ENCODE data around the gene FICD.
A peak's percentile ranks its signal among the peaks of the same experiment; 100 is the strongest.
"Not testable (repeated sequence)": the region's sequence is repeated elsewhere in the genome, so short reads cannot be mapped to it uniquely, and the experiment has no call there.

FICD gene

DNA sequence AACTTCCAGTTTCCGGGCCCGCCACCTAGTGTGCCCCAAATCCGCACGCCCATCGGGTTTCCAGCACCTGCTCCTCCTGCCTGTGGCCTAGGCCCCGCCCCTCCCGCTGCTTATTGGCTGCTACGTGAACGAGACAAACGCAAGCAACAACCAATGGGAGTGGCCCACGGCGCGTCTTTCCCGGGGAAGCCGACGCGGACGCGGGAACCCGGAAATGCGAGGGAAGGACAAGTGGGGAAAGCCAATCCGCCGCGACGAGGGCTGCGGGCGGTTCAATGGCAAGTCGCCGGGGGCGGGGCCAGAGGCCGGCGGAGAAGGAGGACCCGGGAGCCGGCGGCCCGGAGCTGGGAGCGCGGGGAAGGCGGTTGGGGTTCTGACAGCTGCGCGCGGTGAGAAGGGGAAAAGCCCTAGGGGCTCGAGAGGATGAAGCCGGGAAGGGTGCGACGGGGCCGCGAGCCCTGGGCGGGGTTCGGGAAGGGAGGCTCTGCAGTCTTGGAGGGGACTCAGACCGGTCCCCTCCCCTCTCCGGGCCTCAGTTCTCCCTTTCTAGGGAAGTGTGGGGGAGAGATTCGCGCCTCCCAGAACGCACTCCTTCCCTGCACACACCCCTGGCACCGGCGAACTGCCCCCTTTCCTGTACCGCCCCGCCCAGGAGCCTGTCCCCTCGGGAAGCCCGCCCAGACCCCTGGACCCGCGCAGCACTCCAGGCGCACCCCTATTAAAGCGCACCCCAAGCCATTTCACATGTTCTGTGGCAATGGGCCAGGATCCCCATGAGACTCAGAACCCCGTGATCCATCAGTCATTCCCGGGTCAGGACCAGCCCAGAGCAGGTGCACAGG, at the start of gene FICD:
FICD (plus strand) TSS at position 305 of the 842 bp plus-strand sequence. CDS start 1,696 bp downstream, outside the sequence.
- peak; percentile 98 to 99 for DNase-seq (ENCODE audit: low read depth in 2 of 2)

DNA sequence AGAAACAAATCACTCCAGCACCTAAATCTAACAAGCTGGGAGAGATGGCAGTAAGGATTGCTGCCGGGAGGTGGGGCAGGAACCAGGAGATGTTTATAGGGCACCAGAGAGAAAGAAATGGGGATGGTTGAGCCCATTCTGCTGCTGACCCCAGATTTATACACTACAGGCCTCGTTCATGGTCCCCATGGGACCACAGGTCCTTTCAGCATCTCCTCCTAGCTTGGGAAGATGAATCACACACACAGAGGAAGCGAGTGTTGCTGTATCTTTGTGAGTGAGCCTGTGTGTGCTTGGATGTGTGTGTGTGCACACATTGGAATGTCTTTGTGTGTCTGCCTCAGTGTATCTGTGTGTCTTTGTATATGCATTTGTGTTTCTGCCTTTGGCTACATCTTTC, 49.7 kb upstream of the FICD start:
- no peak for DNase-seq (ENCODE audit: low read depth in 2 of 2)

DNA sequence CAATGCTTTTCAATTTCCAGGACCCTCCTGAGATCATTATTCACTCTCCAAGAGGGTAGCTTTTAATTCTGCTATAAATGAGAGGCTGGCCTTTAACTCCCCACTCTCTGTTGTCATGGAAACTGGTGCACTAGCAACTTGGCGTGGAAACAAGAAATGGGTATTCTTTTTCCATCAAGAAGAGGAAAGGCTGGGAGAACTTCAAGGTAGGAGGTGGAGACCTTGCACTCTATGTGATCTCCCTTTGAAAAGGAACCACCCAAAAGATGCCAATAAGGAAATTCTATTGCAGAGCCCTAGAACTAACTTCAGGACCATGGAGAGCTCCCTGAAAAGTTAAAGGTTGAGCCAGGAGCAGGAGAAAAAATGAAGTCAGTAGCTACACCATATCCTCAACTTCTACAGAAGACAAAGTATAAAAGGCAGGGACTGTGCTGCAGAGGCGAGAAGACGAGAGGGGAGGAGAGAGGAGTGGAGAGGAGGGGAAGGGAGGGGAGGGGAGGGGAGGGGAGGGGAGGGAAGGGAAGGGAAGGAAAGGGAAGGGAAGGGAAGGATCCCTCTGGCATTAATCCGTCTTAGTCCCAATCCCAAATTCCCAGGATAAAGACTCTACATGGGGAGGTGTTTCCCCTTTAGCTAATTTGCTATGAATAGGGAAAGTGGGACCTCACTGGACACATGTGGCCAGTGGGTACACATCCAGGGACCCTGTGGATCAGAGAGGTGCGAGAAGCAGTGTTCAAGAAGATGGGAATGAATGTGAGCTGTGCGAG, 46.7 kb upstream of the FICD start:
- no peak for DNase-seq (ENCODE audit: low read depth in 2 of 2)

DNA sequence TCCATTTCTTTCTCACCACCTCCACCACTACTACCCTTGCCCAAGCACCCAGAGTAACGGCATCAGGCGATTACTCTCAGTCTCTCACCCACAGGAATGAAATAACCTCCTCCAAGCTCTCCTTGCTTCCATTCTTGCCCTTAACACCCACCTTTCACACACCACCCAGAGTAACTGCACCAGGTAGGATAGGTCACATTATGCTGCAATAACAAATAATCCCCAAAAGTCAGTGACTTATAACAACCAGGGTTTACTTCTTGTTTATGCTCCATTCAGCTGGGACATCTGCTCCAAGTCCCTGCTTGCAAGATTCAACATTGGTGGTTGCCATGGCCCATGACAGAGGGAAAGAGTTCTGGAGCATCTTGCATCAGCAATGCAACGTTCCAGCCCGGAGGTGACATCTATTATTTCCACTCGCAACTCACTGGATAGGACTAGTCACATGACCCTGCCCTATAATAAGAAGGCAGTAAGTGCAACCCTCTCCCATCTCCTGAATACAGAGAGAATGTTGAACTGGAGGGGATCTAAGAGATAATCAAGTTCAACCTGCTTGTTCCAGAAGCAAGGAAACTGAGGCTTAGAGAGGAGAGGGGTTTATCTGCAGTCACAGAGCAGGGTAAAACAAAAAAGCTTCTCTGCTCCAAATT, 41.5 kb upstream of the FICD start:
- DNase-seq (ENCODE audit: low read depth in 2 of 2) = no peak

DNA sequence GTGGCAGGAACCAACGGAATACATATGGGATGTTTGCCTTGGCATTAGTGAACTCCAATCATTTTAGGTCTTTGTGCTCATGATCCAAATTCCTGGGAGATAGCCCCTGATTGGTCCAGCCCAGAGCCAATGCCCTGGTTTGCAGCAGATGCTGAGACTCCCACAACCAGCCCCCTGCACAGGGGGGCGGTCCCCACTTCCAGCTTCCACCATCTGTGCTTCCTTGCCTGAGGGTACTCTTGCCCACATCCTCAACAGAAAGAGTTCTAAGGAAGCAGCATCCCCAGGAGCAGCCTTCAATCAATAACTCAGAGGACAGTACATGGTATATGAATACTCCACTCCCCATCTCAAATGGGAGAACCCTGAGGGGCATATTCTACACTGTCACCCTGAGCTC, 39.7 kb upstream of the FICD start:
- DNase-seq (ENCODE audit: low read depth in 2 of 2) = no peak

DNA sequence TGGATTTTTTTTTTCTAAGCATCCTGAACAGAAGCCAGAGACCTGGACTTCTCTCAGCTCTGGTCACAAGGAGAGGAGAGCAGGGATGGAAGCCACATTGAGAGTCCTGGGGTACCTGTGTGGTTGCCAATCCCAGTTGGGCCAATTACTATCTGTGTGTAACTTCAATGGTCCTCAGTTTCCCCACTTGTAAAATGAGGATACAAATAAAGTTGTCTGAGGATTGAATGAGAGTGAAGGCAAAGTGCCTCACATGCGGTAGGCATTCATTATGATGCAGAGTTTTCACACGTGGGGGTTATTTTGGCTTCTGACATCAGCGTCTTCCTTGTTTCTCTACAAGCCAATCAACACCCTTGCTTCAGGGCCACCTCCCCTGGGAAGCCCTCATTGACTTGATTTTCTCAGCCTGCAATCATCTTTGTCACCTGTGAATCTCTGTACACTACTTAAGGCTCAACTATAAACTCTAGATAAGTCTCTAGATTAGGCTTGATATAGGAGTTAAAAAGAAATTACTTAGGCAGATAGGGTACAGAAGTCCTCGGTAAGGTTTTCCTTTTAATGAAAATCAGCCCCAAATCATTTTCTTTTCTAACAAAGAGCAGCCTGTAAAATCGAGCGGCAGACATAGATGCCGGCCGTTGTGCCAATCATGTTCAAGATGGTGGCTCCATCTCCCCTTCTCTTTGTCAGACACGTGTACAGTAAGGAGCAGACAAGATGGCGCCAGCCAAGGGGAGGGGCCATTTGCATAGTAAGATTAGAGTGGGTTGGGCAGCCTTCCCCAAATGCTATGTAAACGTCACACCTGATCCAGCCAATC, 37.8 kb upstream of the FICD start:
- no peak for DNase-seq (ENCODE audit: low read depth in 2 of 2)

DNA sequence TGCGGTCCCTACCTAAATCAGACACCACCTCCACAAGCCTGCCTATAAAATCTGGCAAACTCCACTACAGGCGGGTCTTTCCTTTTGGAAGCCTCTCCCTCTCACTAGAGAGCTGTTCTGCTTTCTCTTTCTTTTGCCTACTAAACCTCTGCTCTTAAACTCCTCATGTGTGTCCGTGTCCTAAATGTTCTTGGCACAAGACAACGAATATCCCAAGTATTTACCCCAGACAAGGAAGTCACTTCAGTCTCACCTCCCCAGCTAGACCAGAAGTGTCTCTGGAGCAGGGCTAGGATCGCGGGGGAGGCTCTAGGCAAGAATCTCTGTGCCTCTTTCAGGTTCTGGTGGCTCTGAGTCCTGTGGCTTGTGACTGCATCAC, 37.2 kb upstream of the FICD start:
- no peak for DNase-seq (ENCODE audit: low read depth in 2 of 2)

DNA sequence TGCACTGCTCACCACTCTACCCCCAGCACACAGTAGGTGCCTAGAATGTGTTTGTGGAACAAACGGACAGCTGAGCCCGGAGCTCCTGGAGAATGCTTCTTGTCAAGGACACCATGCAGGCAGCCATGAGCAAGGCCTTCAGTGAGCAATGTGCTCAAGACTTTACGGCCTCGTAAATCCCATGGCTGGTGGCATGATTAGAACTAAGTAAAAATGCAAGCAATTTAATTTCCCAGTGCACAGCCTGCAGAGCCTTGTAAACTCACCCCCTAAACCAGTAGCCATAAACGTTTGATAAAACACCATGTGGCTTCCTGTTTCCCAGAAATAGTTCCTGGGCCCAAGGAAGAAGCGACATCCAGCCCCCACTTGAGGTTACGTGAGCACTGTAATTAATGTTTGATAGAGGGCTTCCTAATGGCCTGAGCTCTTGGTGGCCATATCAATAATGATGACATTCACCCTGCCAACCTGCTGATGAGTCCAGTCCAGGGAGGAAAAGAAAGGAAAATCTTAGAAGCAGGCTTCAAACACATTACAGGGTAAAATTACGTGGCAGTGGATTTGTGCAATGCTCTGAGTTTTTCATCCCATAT, 36.4 kb upstream of the FICD start:
- DNase-seq (ENCODE audit: low read depth in 2 of 2) = no peak

DNA sequence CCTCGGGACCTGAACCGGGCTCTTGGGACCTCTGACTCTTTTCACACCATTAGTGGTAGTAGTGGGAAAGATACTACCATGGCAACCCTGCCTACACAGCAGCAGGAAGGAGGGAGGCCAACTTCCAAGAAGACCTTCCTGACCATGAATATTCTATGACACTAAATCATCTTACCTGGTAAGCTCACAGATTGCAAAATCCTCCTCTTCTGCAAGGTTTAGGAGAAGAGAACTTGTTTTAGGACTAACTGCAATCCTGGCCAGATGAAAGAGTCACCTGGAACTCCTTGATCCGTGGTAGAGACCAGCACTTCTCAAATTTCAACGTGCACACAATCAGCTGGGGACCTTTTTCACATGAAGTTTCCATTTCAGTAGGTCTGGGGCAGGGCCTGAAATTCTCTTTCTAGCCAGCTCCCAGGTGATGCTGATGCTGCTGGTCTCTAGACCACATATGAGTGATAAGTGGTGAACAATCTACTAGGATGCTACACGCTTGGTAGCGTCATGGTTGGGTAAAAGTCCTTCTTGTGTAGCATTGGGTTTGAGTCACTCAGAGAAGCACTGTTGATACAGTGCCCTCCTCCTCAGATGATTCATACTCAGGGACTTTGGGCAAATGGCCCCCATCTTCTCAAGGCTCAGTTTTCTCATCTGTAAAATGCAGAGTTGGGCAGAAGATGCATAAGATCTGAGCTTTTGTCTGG, 35.6 kb upstream of the FICD start:
- no peak for DNase-seq (ENCODE audit: low read depth in 2 of 2)

DNA sequence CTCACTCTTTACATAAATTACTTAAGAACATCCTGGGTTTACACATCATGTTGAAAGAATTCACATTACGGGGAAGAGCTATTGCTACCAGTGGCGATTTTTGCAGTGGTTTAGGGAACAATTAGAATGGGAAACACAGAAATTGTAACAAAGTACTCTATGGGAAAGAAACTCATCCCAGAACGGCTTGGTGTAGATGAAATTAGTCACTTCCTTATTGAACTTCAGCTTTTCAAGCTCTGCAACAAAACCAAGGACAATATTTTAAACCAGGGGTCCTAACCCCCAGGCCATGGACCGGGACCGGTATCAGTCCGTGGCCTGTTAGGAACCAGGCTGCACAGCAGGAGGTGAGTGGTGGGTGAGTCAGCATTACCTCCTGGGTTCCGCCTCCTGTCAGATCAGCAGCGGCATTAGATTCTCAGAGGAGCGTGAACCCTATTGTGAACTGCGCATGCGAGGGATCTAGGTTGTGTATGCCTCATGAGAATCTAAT, 32.3 kb upstream of the FICD start:
- no peak for DNase-seq (ENCODE audit: low read depth in 2 of 2)

DNA sequence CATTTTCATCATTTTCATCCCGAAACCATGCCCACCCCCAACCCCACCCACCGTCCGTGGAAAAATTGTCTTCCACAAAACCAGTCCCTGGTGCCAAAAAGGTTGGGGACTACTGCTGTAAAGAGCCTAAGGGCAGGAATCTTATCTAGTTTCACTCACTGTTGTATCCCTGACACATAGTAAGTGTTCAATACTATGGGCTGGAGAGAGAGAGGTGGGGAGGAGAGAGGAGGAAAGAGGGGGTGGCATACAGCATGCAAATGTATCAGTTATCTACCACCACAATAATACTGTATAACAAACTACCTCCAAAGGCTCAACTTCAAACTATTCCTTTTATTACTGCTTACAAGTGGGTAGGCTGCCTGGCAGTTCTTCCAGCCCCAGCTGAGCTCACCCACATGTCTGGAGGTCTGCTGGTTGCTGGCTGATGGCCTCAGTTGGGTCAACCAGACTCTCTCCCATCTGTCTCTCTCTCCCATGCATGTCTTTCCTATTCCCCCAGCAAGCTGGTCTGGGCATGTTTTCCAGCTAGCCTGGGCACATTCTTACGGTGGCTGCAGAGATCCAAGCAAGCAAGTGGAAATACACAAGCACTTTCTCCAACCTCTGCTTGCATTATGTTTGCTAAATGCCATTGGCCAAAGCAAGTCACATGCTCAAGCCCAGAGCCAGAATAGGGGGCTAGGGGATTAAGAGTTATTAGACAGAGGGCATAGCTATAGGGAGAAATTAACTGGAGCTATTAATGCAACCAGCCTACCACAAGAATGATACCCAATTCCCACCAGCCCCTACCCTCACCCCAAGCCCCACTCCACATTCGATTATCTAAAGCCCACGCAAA, 31.6 kb upstream of the FICD start:
- no peak for DNase-seq (ENCODE audit: low read depth in 2 of 2)

DNA sequence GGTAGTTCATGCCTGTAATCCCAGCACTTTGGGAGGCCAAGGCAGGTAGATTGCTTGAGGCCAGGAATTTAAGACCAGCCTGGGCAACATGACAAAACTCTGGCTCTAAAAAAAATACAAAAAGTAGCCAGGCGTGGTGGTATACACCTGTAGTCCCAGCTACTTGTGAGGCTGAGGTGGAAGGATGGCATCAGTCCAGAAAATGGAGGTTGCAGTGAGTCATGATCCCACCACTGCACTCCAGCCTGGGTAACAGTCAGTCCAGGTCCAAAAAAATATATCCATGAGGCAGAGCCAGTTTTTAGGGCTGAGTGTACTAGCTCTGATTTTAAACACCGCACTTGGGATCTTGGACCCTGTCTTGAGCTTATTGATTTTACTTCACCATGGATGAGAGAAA, 30.6 kb upstream of the FICD start:
- no peak for DNase-seq (ENCODE audit: low read depth in 2 of 2)

DNA sequence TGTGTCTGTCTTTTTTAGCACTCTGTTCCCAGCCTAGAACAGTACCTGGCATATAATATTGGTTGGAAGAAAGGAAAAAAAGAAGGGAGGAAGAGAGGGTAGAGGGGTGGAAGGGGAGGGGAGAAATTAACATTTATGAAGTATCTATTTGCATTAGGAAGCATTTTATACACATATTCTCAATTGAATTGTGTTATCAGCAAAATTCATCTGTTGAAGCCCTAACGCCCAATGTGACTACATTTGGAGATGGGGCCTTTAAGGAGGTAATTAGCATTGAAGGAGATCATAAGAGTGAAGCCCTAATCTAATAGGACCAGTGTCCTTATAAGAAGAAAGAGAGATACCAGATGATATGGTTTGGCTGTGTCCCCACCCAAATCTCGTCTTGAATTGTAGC, 30.2 kb upstream of the FICD start:
- DNase-seq (ENCODE audit: low read depth in 2 of 2) = no peak

DNA sequence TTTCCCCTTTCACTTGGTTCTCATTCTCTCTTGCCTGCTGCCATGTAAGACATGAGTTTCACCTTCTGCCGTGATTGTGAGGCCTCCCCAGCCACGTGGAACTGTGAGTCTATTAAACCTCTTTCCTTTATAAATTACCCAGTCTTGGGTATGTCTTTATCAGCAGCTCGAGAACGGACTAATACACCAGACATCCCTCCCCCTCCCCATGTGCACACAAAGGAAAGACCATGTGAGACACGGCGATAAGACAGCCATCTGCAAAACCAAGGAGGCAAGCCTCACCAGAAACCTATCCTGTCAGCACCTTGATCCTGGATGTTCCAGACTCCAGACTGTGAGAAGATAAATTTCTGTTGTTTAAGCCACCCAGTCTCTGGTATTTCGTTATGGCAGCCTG, 29.7 kb upstream of the FICD start:
- not testable (repeated sequence) for DNase-seq (ENCODE audit: low read depth in 2 of 2)

DNA sequence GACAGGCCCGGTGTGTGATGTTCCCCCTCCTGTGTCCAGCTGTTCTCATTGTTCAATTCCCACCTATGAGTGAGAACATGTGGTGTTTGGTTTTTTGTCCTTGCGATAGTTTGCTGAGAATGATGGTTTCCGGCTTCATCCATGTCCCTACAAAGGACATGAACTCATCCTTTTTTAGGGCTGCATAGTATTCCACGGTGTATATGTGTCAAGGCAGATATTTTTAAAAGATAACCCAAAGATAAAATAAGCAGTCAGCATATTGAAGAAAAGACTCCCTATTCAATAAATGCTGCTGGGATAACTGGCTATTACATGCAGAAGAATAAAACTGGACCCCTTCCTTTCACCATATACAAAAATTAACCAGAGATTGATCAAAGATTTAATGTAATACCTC, 28.0 kb upstream of the FICD start:
- DNase-seq (ENCODE audit: low read depth in 2 of 2) = not testable (repeated sequence)

DNA sequence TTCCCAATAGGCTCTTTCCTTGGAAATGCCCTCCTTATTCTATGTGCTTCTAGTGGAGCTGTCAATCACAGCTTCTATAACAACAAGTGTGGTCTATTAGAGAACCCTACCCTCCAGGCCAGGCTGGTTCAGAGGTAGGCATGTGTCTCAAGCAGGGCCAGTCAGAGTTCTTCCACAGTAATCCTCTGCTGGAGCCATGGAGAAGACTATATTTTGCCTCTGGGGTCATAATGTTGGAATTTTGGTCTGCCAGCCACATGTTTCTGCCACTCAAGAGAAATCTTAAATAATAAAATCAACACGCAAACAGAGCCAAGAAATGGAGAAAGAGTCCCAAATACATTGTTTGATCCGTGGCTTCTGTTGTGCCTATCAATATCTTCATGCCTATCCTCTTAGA, 23.8 kb upstream of the FICD start:
- DNase-seq (ENCODE audit: low read depth in 2 of 2) = no peak

DNA sequence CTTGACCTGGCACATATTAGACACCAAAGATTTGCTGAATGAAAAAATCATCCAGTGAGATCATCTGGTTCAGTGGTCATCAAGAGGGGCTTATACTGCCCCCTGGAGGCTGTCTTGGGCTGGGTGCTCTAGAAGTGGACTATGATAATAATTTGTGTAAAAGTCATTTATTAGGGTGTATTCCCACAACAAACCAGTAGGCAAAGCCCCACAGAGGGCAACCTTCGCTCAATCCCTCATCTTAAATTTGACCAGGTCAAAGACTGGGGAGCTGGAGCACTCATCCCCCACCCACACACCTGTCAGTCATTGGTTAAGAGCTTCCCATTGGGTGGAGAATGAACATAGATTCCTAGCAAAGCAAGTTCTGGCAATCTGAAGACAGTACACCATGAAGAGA, 20.0 kb upstream of the FICD start:
- DNase-seq (ENCODE audit: low read depth in 2 of 2) = no peak

DNA sequence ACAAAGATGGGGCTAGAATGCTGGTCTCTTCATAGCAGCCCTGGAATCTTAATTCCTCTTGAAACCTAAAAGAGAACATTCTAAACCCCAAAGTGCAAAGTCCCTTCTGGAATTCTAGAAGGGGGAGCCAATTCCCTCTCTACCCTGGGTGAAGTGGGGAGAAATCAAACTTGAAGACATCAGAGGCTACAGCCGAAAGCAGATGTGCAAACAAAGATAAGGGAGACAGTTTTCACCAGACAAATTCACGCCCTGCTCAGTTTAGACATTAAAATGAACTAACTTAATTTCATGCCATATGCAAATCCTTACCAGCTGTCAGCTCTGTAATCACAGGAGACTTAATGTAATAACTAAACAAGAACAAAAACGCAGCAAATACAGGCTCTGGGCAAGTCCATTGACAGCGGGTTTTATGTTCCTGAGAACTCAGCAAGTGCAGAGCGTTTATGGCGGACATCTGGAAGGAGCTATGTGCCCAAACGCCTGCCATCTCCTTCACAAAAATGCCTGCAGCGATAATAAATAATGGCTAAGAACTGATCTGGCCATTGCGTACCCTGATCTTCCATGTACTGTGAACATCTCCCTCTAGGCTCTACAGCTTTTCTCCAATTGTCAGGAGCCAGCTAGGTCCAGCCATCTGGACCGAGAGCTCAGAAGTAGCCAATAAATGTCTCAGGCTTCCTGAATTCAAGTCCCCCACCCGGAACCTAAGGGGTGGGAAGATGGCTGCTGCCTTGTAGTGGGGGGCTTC, 19.1 kb upstream of the FICD start:
- DNase-seq (ENCODE audit: low read depth in 2 of 2) = no peak

DNA sequence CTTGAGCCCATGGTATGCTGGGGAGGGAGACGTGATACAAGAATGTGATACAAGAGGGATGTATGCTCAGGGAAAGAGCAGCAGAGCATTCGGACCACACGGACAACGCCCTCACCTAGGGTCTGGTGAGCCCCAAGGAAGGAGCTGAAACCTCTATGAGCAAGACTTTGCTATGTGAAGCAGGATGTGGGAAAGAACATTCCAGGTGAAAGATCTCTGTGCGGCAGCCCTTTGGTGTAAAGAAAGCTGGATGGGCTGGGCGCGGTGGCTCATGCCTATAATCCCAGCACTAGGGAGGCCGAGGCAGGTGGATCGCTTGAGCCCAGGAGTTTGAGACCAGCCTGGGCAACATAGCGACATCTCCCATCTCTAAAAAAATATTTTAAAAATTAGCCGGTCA, 16.9 kb upstream of the FICD start:
- no peak for DNase-seq (ENCODE audit: low read depth in 2 of 2)

Measured in stimulated activated CD8-positive, alpha-beta memory T cell treated with anti-CD3 and anti-CD28 coated beads, Interleukin-15, amount 100 ng/mL, for 4 hours (primary cell).